GM18907 (cell line): ENCODE measurements around the gene SOAT1.

Source experiments
- ATAC-seq: cut with Tn5 transposase; IDR thresholded peaks from one replicate; pipeline ENCODE4 v1.9.1; 2021; ENCODE audit warnings: mild to moderate bottlenecking, moderate library complexity; ENCODE audit not compliant: unreplicated experiment

Gene SOAT1

DNA sequence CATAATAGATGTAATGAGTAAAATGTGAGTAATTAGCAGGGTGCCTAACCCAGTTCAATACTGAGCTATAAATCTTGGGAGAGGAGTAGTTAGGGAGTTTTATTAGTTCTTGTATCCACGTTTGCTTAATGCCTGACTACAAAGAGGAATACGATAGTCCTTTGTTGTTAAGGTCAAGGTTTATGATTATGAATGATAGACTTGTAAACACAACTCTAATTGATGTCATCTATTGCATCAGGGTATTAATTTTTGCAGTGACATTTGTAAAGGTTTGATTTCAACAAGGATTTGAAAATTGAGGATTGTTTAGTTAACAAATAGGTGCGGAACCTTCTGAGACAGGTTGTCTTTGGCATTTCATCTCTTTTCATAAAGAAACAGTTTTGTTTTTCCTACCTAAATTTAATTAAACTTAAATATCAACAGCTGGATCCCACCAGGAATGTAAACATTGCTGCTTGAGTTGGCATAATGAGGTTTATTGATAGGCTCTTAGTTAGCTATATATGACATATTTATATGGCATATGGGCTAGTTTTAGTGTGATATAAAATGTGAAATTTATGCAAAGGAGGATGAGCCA lies 9.7 kb downstream of the SOAT1 start:
- no peak for ATAC-seq

DNA sequence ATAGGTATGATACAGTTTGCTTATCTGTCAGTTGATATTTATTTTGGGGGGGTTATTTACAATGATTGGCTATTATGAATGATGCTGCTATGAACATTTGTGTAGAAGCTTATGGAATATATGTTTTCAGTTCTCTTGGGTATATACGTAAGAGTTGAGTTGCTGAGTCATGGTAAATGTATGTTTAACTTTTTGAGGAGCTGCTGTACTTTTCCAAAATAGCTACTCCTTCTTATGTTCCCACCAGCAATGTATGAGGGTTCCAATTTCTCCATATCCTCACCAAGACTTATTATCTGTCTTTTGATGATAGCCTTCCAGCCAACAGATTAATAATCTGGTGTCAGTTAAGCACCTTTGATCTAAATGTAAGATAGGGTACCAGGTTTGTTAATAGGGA lies 11.9 kb downstream of the SOAT1 start:
- no peak for ATAC-seq

DNA sequence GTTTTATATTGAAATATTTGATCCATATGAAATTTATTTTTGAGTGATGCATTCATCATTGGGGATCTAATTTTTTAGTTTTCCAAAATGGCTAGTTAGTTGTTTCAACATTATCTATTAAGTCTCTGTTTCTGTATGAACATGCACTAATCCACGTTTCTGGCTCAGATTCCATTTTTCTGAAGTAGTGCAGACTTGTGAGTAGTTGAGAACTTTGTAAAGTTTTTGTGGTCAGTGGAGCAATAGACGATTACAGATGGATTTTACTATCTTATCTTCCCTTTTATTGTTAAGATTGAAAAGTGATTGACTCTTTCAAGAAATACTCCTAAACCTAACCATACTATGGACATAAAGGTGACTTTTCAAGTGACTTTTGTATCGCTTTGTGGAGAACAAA lies 16.7 kb downstream of the SOAT1 start:
- ATAC-seq: no peak

DNA sequence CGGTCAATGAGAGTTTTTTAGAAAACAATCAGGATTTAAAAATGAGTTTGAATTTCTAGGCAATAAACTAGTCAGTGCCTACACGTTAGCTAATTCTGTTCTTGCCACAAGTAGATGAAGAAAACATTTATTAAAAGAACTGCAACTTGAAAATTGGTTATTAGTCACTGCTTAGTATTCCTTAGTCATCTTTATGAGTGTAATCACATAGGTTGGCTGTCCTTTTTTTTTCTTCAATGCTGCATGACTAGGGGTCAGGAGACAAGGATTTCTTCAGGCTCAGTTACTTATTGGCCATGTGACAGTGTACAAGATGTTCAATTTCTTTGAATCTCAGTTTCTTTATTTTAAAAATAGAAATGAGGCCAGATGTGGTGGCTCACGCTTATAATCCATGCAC lies 17.1 kb downstream of the SOAT1 start:
- no peak for ATAC-seq

DNA sequence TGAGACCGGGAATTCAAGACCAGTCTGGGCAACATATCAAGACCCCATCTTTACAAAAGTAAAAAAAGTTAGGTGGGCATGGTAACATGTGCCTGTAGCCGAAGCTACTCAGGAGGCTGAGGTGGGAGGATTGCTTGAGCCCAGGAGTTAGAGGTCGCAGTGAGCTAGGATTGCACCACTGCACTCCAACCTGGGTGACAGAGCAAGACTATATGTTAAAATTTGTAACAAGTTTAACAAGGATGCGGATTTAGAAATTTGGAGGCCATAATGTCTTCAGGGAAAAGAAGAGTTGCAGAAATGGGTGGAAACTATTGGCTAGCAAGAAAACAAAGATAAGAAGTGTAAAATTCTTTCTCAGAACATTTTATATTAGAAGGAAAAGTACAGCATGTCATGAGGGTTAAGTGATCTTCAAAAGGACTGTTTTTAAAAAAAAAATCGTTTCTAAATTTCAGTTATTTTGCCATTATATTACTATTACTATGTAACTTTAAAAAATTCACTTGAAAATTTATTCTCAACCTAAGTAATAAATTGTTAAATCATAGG lies 17.6 kb downstream of the SOAT1 start:
- ATAC-seq: no peak

DNA sequence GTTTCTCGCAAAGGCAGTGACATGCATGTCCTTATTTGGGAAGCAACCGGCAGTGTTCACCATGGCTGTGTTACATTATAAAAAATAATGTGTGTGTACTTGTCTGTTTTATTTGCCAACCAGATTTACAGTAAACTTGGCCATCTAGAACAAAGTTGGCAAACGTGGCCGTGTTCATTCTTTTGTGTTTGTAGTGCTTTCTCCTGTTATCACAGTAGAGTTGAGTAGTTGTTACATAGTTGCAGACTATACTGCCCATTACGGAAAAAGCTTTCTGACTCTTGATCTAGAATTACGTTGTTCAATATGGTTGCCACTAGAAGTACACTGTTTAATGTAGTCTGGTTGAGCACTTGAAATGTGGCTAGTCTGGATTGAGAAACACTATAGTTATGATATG lies 19.4 kb downstream of the SOAT1 start:
- ATAC-seq: no peak

DNA sequence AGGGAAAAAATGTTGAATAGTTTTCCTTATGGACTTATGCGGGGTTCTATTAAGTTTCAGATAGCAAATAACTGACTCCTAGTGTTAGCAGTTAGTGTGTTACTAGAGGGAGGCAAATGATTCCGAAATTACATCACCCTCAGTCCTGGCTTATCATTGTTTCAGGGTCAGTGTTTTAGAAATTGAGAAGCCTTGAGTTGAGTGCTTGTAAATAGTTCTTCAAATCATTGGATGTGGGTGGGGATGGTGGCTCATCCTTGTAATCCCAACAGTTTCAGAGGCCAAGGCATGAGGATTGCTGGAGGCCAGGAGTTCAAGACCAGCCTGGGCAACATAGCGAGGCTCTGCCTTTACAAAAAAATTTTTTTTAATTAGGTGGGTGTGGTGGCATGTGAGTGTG lies 21.3 kb downstream of the SOAT1 start:
- no peak for ATAC-seq

DNA sequence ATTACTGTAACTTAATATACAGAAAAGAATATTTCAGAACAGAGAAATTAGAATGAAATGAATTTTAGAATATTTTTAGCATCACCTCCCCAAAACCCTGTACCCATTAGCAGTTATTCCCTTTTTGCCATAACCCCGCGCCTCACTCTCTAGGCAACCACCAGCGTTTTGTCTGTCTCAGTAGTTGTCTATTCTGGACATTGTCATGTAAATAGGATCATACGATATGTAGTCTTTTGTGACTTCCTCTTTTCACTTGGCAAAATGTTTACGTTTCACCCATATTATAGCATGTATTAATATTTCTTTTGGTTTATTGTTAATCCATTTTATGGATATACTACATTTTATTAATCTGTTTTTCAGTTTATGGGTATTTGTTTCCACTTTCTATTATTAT lies 24.9 kb downstream of the SOAT1 start:
- ATAC-seq: no peak

DNA sequence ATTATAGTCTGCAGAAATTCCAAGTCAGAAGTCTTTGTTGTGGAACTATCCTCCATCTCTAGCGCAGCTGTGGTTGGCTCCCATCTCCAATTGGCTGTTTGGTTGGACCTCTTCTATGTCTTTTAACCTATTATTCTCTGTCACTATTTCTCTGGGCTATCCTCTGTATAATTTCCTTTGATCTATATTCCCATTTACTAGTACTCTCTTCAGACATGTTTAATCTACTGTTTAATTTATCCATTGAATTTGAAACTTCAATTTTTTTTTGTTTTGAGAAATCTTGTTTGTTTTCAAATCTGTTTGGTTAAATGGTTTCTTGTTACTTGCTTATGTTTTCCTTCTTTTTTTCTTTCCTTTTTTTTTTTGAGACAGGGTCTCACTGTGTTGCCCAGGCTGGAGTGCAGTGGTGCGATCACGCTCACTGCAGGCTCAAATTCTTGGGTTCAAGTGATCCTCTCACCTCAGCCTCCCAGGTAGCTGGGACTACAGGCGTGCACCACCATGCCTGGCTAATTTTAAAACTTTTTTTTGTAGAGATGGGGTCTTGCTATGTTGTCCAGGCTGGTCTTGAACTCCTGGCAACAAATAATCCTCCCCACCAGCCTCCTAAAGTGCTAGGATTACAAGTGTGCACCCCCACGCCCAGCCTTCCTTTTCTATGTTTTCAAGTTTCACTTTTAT lies 28.1 kb downstream of the SOAT1 start:
- no peak for ATAC-seq

DNA sequence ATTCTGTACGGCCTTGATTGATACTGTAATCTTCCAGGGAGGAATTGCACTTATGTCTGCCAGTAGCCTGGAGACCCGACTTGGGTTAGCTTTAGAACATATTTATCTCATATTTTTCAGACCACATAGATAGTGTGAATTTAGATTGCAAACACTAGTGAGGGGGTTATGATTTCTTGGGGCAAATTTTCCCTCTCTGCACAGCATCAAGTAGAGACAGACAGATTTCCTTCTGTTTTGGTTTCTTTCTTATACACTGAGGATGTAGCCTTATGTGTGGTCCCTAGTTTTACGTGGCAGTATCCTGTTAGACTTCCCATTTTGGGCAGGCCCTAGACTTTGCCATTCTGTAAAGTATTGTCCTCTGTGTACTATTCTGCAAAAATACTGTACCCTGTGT lies 29.0 kb downstream of the SOAT1 start:
- no peak for ATAC-seq

DNA sequence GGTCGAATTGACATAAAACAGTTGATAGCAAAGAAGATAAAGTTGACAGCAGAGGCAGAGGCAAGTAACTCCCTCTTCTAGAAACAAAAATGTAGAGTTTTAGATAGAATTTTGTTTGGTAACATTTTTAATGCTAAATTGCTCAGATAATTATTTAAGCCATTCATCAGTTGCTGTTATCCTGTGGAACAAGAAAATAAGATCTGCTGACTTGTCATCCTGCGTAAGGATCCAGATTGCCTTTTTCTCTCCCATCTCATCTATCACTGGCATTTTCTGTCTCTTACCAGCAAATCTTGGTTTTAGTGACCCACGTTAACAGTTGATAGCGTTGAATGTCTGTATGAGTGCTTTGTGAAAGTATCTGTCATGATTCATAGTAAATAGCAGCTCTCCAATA lies 29.8 kb downstream of the SOAT1 start:
- no peak for ATAC-seq

DNA sequence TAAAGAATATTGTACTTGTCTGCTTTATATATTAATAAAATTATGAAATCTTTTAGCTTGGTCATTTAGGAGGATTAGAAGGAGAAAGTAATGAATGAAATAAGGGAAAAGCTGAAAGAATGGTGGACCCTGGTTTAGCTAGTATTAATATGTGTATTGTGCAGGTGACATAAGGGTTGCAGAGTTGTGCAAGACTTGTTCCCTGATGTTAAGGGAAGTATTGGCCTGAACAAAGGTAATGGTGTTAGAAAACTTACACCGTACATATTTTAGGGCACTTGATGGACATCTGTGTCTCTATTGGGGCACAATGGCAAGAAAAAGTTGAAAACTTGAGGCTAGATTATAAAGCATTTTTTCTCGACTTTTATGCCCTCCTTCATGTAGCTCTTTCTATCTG lies 32.2 kb downstream of the SOAT1 start:
- ATAC-seq: no peak

DNA sequence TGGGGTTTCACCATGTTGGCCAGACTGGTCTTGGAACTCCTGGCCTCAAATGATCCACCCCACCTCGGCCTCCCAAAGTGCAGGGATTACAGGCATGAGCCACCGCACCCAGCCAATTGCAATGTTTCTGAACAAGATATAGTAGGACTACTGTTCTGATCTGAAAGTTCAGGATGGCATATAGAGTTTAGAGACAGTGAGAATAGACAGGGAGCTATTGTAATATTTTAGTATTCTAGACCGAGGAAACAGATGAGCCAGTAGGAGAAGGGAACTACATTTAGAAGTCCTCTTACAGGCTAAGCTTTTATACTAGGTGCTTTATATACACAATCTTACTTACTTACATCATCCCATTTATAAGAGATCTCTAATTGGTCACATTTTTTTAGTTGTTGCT lies 33.1 kb downstream of the SOAT1 start:
- ATAC-seq: no peak

DNA sequence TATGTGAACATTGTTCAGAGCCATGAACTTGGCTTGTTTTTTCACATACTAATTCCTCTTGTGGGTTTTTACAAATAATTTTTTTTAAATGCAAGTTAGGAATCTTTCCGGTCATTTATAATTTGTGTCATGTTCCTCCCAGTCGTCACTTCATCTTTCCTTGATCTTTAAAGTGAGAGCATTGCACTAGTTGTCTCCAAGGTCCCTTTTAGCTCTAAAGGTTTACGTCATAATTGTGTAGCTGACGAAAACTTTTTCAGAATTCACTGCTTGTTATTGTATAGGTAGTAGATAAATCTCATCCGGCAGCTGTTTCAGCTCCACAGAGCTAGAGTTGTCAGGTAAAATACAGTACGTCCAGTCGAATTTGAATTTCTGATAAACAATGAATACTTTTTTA lies 33.6 kb downstream of the SOAT1 start:
- no peak for ATAC-seq

DNA sequence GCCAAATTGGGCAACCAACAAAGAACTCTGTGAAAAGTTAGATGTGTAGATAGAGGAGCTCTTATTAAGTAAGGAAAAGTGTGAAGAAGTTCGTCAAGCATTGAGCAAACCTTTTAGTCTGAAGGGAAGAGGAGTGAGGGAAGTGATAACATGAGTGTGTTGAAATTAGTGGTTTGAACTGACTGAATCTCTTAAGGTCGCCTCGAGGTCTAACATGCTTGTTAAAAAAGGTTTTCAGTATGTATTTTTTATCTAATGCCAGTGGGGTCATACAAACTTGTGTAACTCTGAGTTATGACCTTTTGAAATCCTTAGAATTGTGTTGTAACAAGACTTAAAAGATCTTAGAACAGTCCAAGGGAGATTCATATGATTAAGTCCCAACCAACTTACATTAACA lies 34.1 kb downstream of the SOAT1 start:
- ATAC-seq: no peak

DNA sequence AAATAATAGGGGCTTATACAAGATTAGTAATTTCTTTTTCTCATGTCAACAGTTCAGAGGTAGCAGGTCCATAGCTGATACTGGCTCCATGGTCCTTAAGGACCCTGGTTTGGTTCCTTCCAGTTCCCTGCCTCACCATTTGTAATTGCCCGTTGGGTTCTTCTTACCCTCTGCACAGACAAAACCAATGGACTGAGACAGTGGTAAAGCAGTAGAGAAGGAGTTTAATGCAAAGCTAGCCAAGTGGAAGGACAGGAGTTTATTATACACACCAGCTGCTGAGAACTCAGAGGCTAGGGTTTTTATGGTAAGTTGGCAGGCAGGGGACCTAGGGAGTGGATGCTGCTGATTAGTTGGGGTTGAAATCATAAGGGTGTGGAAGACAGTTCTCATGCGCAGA lies 36.3 kb downstream of the SOAT1 start:
- no peak for ATAC-seq

DNA sequence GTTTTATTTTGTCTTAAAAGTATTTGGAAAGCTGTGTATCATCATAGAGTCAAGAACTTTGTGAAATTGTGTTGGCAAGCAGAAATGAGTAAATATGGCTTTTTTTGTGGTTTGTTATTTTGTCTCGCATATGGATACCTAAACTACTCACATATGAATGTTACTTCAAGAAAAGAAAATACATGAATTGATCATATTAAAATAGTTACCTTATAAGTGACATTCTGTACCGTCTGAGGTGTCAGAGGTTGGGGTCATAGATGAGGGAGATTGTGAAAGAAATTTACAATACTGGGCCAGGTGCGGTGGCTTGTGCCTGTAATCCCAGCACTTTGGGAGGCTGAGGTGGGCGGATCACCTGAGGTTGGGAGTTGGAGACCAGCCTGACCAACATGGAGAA lies 40.8 kb downstream of the SOAT1 start:
- ATAC-seq: no peak

DNA sequence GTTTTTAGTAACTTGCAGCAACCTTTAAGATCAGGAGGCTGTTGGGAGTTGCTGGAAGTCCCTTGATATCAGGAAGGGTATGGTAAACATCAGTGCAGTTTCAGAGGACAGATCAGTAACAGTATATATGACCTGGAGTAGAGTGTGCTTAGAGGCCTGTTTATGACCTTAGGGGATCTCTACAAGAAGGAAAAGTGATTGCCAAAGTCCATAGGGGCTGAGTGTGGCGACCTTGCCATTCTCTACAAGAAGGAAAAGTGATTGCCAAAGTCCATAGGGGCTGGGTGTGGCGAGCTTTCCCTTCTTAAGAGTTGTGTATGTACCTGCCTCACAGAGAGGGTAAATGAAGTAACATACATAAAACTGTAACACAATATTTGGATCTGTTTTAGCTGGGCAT lies 43.7 kb downstream of the SOAT1 start:
- no peak for ATAC-seq

DNA sequence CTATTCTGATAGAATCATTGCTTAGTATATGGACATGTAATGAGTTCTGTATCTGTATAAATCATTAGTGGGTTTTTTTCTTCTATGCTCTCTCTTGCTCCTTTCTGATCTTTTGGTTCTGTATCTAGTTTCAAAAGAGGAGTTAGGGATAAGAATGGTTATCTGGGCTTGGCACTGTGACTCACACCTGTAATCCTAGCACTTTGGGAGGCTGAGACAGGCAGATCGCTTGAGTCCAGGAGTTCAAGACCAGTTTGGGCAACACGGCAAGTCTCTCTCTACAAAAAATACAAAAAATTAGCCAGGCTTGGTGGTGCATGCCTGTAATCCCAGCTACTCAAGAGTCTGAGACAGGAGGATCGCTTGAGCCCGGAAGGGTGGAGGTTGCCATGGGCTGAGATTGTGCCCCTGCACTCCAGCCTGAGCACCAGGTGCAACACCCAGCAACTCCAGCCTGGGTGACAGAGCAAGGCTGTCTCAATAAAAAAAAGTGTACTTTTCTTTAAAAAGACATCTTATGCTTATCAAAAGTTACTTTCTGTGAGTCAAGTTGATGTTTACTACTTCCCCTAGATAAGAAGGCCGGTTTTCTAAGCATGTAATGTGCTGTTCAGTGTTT lies 44.5 kb downstream of the SOAT1 start:
- ATAC-seq: no peak

DNA sequence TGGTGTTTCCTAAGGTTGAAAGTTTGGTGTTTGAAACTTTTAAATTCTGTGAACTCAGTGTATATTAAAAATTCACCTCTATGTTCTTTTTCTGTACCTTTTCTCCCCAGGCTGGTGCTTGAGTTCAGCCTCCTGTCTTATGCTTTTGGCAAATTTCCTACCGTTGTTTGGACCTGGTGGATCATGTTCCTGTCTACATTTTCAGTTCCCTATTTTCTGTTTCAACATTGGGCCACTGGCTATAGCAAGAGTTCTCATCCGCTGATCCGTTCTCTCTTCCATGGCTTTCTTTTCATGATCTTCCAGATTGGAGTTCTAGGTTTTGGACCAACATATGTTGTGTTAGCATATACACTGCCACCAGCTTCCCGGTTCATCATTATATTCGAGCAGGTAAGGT lies 47.3 kb downstream of the SOAT1 start:
- no peak for ATAC-seq

DNA sequence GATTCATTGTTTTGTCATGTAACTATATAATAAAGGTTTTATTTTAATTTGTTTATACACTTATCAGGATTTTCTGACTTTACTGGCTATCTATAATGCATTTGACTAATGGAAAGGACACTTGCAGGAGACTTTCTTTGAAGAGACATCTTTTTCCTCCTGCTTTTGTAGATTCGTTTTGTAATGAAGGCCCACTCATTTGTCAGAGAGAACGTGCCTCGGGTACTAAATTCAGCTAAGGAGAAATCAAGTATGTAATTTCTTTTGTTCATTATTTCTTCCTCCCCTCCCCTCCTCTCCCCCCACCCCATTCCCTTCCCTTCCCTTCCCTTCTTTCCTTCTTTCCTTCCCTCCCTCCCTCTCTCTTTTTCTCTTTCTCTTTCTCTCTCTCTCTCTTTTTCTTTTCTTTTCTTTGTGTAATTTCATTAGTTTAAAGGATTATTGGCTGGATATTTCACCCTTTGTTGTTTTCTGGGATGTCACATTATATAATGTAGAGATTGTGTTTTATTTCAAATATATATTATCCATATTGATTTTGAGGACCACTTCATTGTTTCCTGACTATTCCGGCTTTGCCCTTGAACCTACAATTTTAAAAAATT lies 48.4 kb downstream of the SOAT1 start:
- no peak for ATAC-seq
